SK-N-SH (cell line): Measurements from ENCODE around the gene LARGE2. TPM values are rescaled to one million over a fixed set of nuclear protein-coding genes. Genes with fewer than 3 reads are reported as not detected.
A peak's percentile ranks its signal among the peaks of the same experiment; 100 is the strongest.

ENCODE experiments used
- CTCF ChIA-PET: fragments of 300-600, 350-600 bp; formaldehyde crosslinking; extraction: SDS; loops from one replicate; lab custom pipeline; 2021; lab: Yijun Ruan, JAX
- POLR2A ChIA-PET: fragments of 350-600 bp; sonication (Branson Sonifier 250); formaldehyde crosslinking; extraction: SDS; loops from one replicate; lab custom pipeline; 2020; ENCODE audit warnings: antibody characterized with exemption, inconsistent platforms; lab: Yijun Ruan, JAX
- DNase-seq: peaks from one replicate; pipeline ENCODE4 v3.0.0; 2012
- H2AFZ ChIP-seq: fragments of 200-600 bp; sonication (generic); 2 replicates; pipeline ENCODE4 v1.8.1; 2016; ENCODE audit warnings: antibody characterized with exemption, mild to moderate bottlenecking, low read depth
- H3F3A ChIP-seq: fragments of 200-600 bp; sonication (generic); replicated peaks from 2 replicates; pipeline ENCODE3; 2016; ENCODE audit warnings: antibody characterized with exemption, mild to moderate bottlenecking; ENCODE audit not compliant: insufficient read depth
- H3K27ac ChIP-seq, 2 experiments: fragments of 200-500 bp in 1 of 2; fragments of 200-600 bp in 1 of 2; sonication (Bioruptor generic) in 1 of 2; sonication (generic), shearing (Covaris generic) in 1 of 2; 2 replicates each; pipeline versions ENCODE4 v1.5.1 to v1.6.1; 2014 to 2016; ENCODE audit warnings: low read depth in 2 of 2, inconsistent platforms in 1 of 2, low read length in 1 of 2, mild to moderate bottlenecking in 1 of 2, mixed read lengths in 1 of 2
- H3K27me3 ChIP-seq: fragments of 200-600 bp; sonication (generic), shearing (Covaris generic); 2 replicates; pipeline ENCODE4 v1.6.1; 2016; ENCODE audit warnings: mixed run types; ENCODE audit not compliant: insufficient read depth
- H3K36me3 ChIP-seq, 2 experiments: fragments of 200-500 bp in 1 of 2; fragments of 200-600 bp in 1 of 2; sonication (Bioruptor generic) in 1 of 2; sonication (generic) in 1 of 2; replicated peaks in 1 of 2; 2 replicates each; pipeline versions ENCODE3 to v1.5.1; 2014 to 2016; ENCODE audit warnings: low read length in 1 of 2, mild to moderate bottlenecking in 1 of 2; ENCODE audit not compliant: insufficient read depth in 2 of 2, control insufficient read depth in 1 of 2
- H3K4me1 ChIP-seq, 2 experiments: fragments of 200-500 bp in 1 of 2; fragments of 200-600 bp in 1 of 2; sonication (Bioruptor generic) in 1 of 2; sonication (generic), shearing (Covaris generic) in 1 of 2; 2 replicates each; pipeline versions ENCODE4 v1.5.1 to v1.6.1; 2014 to 2016; ENCODE audit warnings: low read depth in 1 of 2, low read length in 1 of 2, mixed run types in 1 of 2; ENCODE audit not compliant: insufficient read depth in 2 of 2, control insufficient read depth in 1 of 2
- H3K4me2 ChIP-seq: fragments of 200-600 bp; sonication (generic), shearing (Covaris generic); 2 replicates; pipeline ENCODE4 v1.6.1; 2017; ENCODE audit warnings: mixed run types
- H3K4me3 ChIP-seq, 2 experiments: fragments of 200-500 bp in 1 of 2; fragments of 200-600 bp in 1 of 2; sonication (Bioruptor generic) in 1 of 2; sonication (generic), shearing (Covaris generic) in 1 of 2; 2 replicates each; pipeline versions ENCODE4 v1.5.1 to v1.8.1; 2014 to 2016; ENCODE audit warnings: low read depth in 2 of 2, inconsistent platforms in 1 of 2, low read length in 1 of 2, mild to moderate bottlenecking in 1 of 2, mixed read lengths in 1 of 2, moderate library complexity in 1 of 2
- H3K79me2 ChIP-seq: fragments of 200-600 bp; sonication (generic); 2 replicates; pipeline ENCODE4 v1.8.1; 2017; ENCODE audit warnings: mild to moderate bottlenecking; ENCODE audit not compliant: insufficient read depth
- H3K9ac ChIP-seq: fragments of 200-600 bp; sonication (generic); 2 replicates; pipeline ENCODE4 v1.6.1; 2017; ENCODE audit warnings: mixed run types
- H3K9me2 ChIP-seq: fragments of 200-600 bp; sonication (generic); 2 replicates; pipeline ENCODE4 v1.6.1; 2017; ENCODE audit warnings: mixed run types
- H3K9me3 ChIP-seq: fragments of 200-600 bp; sonication (generic); 2 replicates; pipeline ENCODE4 v1.6.1; 2017; ENCODE audit warnings: mixed run types, mild to moderate bottlenecking, moderate library complexity
- H4K20me1 ChIP-seq: fragments of 200-600 bp; sonication (generic); 2 replicates; pipeline ENCODE4 v1.6.1; 2017; ENCODE audit warnings: mild to moderate bottlenecking, mixed run types; ENCODE audit not compliant: insufficient read depth
- ELF1 ChIP-seq: IDR thresholded peaks from 2 replicates; pipeline ENCODE4 v1.4.0; 2012
- EZH2phosphoT487 ChIP-seq: fragments of 200-600 bp; sonication (generic); IDR thresholded peaks from 2 replicates; pipeline ENCODE4 v1.6.1; 2017; ENCODE audit warnings: low read depth, mixed run types, mild to moderate bottlenecking, antibody characterized with exemption, moderate library complexity, borderline replicate concordance
- FOSL2 ChIP-seq: IDR thresholded peaks from 2 replicates; pipeline ENCODE4 v1.4.0; 2012; ENCODE audit warnings: low read depth, mild to moderate bottlenecking, moderate library complexity, borderline replicate concordance
- FOXJ3 ChIP-seq: sonication (generic); formaldehyde crosslinking; IDR thresholded peaks from 2 replicates; pipeline ENCODE4 v1.5.1; 2020; ENCODE audit warnings: mild to moderate bottlenecking, missing genetic modification reagents
- FOXM1 ChIP-seq: IDR thresholded peaks from 2 replicates; pipeline ENCODE4 v1.4.0; 2012; ENCODE audit warnings: low read depth, mild to moderate bottlenecking
- MEF2A ChIP-seq: IDR thresholded peaks from 2 replicates; pipeline ENCODE4 v1.4.0; 2012; ENCODE audit warnings: low read depth, borderline replicate concordance
- NRF1 ChIP-seq: IDR thresholded peaks from 2 replicates; pipeline ENCODE4 v1.6.1; 2012; ENCODE audit warnings: low read depth, mild to moderate bottlenecking, low read length
- POLR2AphosphoS5 ChIP-seq: IDR thresholded peaks from 2 replicates; pipeline ENCODE4 v1.6.1; 2012; ENCODE audit warnings: low read depth, low read length
- RAD21 ChIP-seq: IDR thresholded peaks from 2 replicates; pipeline ENCODE4 v1.6.1; 2012; ENCODE audit warnings: mild to moderate bottlenecking, low read length
- RFX5 ChIP-seq: IDR thresholded peaks from 2 replicates; pipeline ENCODE4 v1.6.1; 2012; ENCODE audit warnings: mild to moderate bottlenecking, improper control_type of control experiment, low read length
- SIN3A ChIP-seq: IDR thresholded peaks from 2 replicates; pipeline ENCODE4 v1.6.1; 2012; ENCODE audit warnings: low read depth, mild to moderate bottlenecking, low read length, moderate library complexity, borderline replicate concordance
- SMC3 ChIP-seq: IDR thresholded peaks from 2 replicates; pipeline ENCODE4 v1.6.1; 2012; ENCODE audit warnings: low read depth, low read length, improper control_type of control experiment
- TAF1 ChIP-seq: IDR thresholded peaks from 2 replicates; pipeline ENCODE4 v1.6.1; 2012; ENCODE audit warnings: low read depth, mild to moderate bottlenecking, low read length, moderate library complexity, borderline replicate concordance
- TEAD4 ChIP-seq: IDR thresholded peaks from 2 replicates; pipeline ENCODE4 v1.4.0; 2012; ENCODE audit warnings: mild to moderate bottlenecking, borderline replicate concordance; ENCODE audit not compliant: insufficient read depth
- WGBS: methylation state at CpG from one replicate; pipeline ENCODE4 v1.1.6; 2017; ENCODE audit warnings: low lambda C conversion rate; 5-methylcytosine and 5-hydroxymethylcytosine counted together
- polyA plus RNA-seq, 3 experiments: library from polyadenylated mRNA; depleted of rRNA; stranded (reverse); fragments of >200 nt; gene quantifications; 2 replicates each; pipeline ENCODE4 v1.2.3, GENCODE V29; 2012
- TF ChIP-seq, protein P1 (sequence below): IDR thresholded peaks from 2 replicates; pipeline ENCODE4 v1.4.0; 2012; ENCODE audit warnings: low read depth
- TF ChIP-seq, protein P2 (sequence below): fragments of 200-600 bp; sonication (generic); IDR thresholded peaks from 2 replicates; pipeline ENCODE4 v1.6.1; 2017; ENCODE audit warnings: antibody characterized with exemption, mild to moderate bottlenecking, moderate library complexity
- TF ChIP-seq, protein P3 (sequence below): IDR thresholded peaks from 2 replicates; pipeline ENCODE4 v1.4.0; 2012; ENCODE audit warnings: low read depth, borderline replicate concordance
- TF ChIP-seq, protein P4 (sequence below): fragments of 150-350 bp; IDR thresholded peaks from 2 replicates; pipeline ENCODE4 v1.6.1; 2016; ENCODE audit warnings: mild to moderate bottlenecking, low read depth, low read length
- TF ChIP-seq, protein P5 (sequence below): IDR thresholded peaks from 2 replicates; pipeline ENCODE4; 2012

LARGE2 gene
- polyA plus RNA-seq, 1 of the 3 experiments (the other 2 are of a cell fraction) = 2.4 TPM

DNA sequence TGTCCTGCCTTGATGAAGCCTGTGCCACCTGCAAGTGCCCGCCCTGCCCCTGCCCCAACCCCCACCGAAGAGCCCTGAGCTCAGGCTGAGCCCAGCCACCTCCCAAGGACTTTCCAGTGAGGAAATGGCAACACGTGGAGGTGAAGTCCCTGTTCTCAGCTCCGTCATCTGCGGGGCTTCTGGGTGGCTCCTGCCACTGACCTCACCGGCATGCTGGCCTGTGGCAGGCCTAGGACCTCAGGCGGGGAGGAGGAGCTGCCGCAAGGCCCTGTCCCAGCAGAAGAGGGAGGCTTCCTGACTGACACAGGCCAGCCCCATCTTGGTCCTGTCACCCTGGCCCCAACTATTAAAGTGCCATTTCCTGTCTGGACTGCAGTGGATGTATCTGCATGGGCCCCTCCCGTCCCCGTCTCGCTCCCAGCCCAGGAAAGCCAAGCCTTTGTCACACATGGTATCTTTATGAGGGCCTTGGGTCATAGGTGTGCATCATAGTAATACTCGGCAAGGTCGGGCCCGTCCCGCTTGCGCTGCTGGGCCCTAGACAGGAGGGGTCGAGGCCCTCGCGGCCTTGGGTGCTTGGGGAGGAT, 16.3 kb upstream of the LARGE2 start:
- Histone ChIP-seq H3K9me2 (no peaks in the 10 kb centered on the region), H3K79me2 (no peaks in the 10 kb centered on the region), H3K36me3 (peaks cover 0 to 36% of the 10 kb centered on the region in 2 experiments), H3K4me3 (no peak overlapping the region), H3K9me3 (no peaks in the 10 kb centered on the region), H2AFZ (no peak overlapping the region), H3K4me1 (peaks cover 0 to 15% of the 10 kb centered on the region in 2 experiments; a peak in 1 of 4 replicates), H3K27me3 (no peaks in the 10 kb centered on the region), H3K9ac (no peak overlapping the region), H4K20me1 (peaks cover 5% of the 10 kb centered on the region; the same call in 1 of the 2 replicates), H3K4me2 (no peak overlapping the region), H3K27ac (no peak overlapping the region), H3F3A (no peaks in the 10 kb centered on the region)
- no peak for TF ChIP-seq POLR2AphosphoS5
- POLR2A ChIA-PET = no interaction called here
- 95% methylated on average over 8 of the region's 19 CpGs for WGBS
- CTCF ChIA-PET = interaction anchor here (0.7 kb wide), 1 partner anchor 19 kb away, joined by 3 read pairs; no protein-coding TSS in a partner anchor
- DNase-seq = no peak

DNA sequence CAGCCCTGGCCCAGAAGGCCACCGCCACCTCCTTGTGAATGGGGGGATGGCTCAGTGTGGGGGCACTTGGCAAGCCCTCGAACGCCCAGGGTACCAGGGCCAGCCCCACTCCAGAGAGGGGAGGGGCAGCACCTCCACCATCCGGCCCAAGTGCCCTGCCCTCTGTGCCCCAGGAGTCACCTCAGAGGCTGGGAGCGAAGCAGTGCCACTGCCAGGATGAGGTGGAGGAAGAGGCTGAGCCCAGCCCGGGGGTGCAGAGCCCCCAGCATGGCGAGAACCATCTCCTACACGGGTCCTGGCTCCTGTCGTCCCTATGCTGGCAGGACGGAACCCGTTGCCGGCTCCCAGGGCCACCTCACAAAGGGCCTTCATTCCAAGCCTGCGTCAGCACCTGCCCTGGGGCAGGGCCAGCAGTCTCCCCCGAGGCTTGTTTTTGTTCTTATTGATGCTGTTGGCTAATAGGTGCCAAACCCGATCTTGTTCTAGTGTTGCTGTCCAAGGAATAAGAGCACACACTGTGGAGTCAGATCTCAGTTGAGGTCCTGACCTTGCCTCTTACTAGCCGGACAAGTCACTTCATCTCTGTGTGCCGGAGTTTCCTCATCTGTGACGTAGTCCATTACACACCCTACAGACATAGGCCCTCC, 15.4 kb upstream of the LARGE2 start, which contains the start of gene FREY1:
Gene FREY1, minus strand, starts transcription at position 307 of the 647 bp plus-strand sequence. Its CDS starts 26 bp downstream, at position 281.
- Histone ChIP-seq H3K79me2 (no peaks in the 10 kb centered on the region), H3K4me2 (no peak within 1 kb of the TSS), H3K9me2 (no peaks in the 10 kb centered on the region), H3K27ac (peak within 1 kb of the TSS in 1 of 2 experiments; percentile 30; a peak in 1 of 4 replicates), H2AFZ (no peak within 1 kb of the TSS), H3K9me3 (no peaks in the 10 kb centered on the region), H3K4me3 (no peak within 1 kb of the TSS), H3K27me3 (no peaks in the 10 kb centered on the region), H3K36me3 (peaks cover 0 to 39% of the 10 kb centered on the region in 2 experiments), H3F3A (no peaks in the 10 kb centered on the region), H3K4me1 (peaks cover 0 to 9% of the 10 kb centered on the region in 2 experiments; a peak in 1 of 4 replicates), H3K9ac (no peak within 1 kb of the TSS), H4K20me1 (no peaks in the 10 kb centered on the region)
- DNase-seq = no peak
- no peak for TF ChIP-seq TEAD4
- no peak for TF ChIP-seq FOSL2
- TF ChIP-seq, protein P1, sequence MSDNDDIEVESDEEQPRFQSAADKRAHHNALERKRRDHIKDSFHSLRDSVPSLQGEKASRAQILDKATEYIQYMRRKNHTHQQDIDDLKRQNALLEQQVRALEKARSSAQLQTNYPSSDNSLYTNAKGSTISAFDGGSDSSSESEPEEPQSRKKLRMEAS = no peak
- TF ChIP-seq, protein P2, sequence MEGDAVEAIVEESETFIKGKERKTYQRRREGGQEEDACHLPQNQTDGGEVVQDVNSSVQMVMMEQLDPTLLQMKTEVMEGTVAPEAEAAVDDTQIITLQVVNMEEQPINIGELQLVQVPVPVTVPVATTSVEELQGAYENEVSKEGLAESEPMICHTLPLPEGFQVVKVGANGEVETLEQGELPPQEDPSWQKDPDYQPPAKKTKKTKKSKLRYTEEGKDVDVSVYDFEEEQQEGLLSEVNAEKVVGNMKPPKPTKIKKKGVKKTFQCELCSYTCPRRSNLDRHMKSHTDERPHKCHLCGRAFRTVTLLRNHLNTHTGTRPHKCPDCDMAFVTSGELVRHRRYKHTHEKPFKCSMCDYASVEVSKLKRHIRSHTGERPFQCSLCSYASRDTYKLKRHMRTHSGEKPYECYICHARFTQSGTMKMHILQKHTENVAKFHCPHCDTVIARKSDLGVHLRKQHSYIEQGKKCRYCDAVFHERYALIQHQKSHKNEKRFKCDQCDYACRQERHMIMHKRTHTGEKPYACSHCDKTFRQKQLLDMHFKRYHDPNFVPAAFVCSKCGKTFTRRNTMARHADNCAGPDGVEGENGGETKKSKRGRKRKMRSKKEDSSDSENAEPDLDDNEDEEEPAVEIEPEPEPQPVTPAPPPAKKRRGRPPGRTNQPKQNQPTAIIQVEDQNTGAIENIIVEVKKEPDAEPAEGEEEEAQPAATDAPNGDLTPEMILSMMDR = no peak
- no peak for TF ChIP-seq TAF1
- TF ChIP-seq, protein P3, sequence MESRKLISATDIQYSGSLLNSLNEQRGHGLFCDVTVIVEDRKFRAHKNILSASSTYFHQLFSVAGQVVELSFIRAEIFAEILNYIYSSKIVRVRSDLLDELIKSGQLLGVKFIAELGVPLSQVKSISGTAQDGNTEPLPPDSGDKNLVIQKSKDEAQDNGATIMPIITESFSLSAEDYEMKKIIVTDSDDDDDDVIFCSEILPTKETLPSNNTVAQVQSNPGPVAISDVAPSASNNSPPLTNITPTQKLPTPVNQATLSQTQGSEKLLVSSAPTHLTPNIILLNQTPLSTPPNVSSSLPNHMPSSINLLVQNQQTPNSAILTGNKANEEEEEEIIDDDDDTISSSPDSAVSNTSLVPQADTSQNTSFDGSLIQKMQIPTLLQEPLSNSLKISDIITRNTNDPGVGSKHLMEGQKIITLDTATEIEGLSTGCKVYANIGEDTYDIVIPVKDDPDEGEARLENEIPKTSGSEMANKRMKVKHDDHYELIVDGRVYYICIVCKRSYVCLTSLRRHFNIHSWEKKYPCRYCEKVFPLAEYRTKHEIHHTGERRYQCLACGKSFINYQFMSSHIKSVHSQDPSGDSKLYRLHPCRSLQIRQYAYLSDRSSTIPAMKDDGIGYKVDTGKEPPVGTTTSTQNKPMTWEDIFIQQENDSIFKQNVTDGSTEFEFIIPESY = no peak
- TF ChIP-seq NRF1 = no peak
- TF ChIP-seq SMC3 = no peak
- no peak for TF ChIP-seq FOXM1
- TF ChIP-seq, protein P4, sequence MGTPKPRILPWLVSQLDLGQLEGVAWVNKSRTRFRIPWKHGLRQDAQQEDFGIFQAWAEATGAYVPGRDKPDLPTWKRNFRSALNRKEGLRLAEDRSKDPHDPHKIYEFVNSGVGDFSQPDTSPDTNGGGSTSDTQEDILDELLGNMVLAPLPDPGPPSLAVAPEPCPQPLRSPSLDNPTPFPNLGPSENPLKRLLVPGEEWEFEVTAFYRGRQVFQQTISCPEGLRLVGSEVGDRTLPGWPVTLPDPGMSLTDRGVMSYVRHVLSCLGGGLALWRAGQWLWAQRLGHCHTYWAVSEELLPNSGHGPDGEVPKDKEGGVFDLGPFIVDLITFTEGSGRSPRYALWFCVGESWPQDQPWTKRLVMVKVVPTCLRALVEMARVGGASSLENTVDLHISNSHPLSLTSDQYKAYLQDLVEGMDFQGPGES = no peak
- TF ChIP-seq POLR2AphosphoS5 = no peak; the same call in 1 of the 2 replicates
- no peak for TF ChIP-seq EZH2phosphoT487
- TF ChIP-seq MEF2A = no peak
- TF ChIP-seq RAD21 = no peak
- TF ChIP-seq RFX5 = no peak
- no peak for TF ChIP-seq SIN3A
- no peak for TF ChIP-seq FOXJ3 (CRISPR knock-in tag)
- no peak for TF ChIP-seq ELF1
- TF ChIP-seq, protein P5, sequence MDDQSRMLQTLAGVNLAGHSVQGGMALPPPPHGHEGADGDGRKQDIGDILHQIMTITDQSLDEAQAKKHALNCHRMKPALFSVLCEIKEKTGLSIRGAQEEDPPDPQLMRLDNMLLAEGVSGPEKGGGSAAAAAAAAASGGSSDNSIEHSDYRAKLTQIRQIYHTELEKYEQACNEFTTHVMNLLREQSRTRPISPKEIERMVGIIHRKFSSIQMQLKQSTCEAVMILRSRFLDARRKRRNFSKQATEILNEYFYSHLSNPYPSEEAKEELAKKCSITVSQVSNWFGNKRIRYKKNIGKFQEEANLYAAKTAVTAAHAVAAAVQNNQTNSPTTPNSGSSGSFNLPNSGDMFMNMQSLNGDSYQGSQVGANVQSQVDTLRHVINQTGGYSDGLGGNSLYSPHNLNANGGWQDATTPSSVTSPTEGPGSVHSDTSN = no peak
- POLR2A ChIA-PET = interaction anchor here (1.1 to 3.2 kb wide), 2 partner anchors 8 to 11 kb away, joined by 3 to 15 read pairs; partner anchors contain the start of gene PEX16
- WGBS = 73% methylated on average over 8 of the region's 18 CpGs
- CTCF ChIA-PET = interaction anchor here (1.0 to 1.5 kb wide), 3 partner anchors 9 to 35 kb away, joined by 3 to 4 read pairs (median 4); no protein-coding TSS in a partner anchor
